ENCODE data around the gene STK32B.

STK32B gene

GRCh38 chr4:5460106-5460801 is 409.0 kb downstream of the STK32B start:
- DNase-seq (ENCODE audit: low read depth in 1 of 2, low spot score in 1 of 2) = peak; percentile 34 to 37
- in situ Hi-C loops (cut with HindIII; ENCODE audit: low pct_unique_long_range_greater_than_20kb, low sequenced_read_pairs) = no loop called here
- no peak for TF ChIP-seq JUND (IDR thresholded peaks at IDR 0.05; ENCODE audit: low read depth)

- DNase-seq (ENCODE audit: low read depth in 1 of 2, low spot score in 1 of 2) = no peak
- TF ChIP-seq JUND (IDR thresholded peaks at IDR 0.05; ENCODE audit: low read depth) = no peak
- in situ Hi-C loops (cut with HindIII; ENCODE audit: low pct_unique_long_range_greater_than_20kb, low sequenced_read_pairs) = no loop called here
Measured at GRCh38 chr4:5461477-5461876, 410.2 kb downstream of the STK32B start.

- TF ChIP-seq JUND (IDR thresholded peaks at IDR 0.05; ENCODE audit: low read depth) = no peak
- in situ Hi-C loops (cut with HindIII; ENCODE audit: low pct_unique_long_range_greater_than_20kb, low sequenced_read_pairs) = no loop called here
- DNase-seq (ENCODE audit: low read depth in 1 of 2, low spot score in 1 of 2) = no peak
Measured at GRCh38 chr4:5462254-5462835, 411.1 kb downstream of the STK32B start.

- no peak for TF ChIP-seq JUND (IDR thresholded peaks at IDR 0.05; ENCODE audit: low read depth)
- in situ Hi-C loops (cut with HindIII; ENCODE audit: low pct_unique_long_range_greater_than_20kb, low sequenced_read_pairs) = no loop called here
- no peak for DNase-seq (ENCODE audit: low read depth in 1 of 2, low spot score in 1 of 2)
Measured at GRCh38 chr4:5462896-5463295, 411.6 kb downstream of the STK32B start.

GRCh38 chr4:5463361-5463760 is 412.1 kb downstream of the STK32B start:
- TF ChIP-seq JUND (IDR thresholded peaks at IDR 0.05; ENCODE audit: low read depth) = no peak
- in situ Hi-C loops (cut with HindIII; ENCODE audit: low pct_unique_long_range_greater_than_20kb, low sequenced_read_pairs) = no loop called here
- no peak for DNase-seq (ENCODE audit: low read depth in 1 of 2, low spot score in 1 of 2)

- DNase-seq (ENCODE audit: low read depth in 1 of 2, low spot score in 1 of 2) = no peak
- in situ Hi-C loops (cut with HindIII; ENCODE audit: low pct_unique_long_range_greater_than_20kb, low sequenced_read_pairs) = no loop called here
Measured at GRCh38 chr4:5463936-5464650, 412.8 kb downstream of the STK32B start.

GRCh38 chr4:5465529-5465928 is 414.2 kb downstream of the STK32B start:
- in situ Hi-C loops (cut with HindIII; ENCODE audit: low pct_unique_long_range_greater_than_20kb, low sequenced_read_pairs) = no loop called here
- DNase-seq (ENCODE audit: low read depth in 1 of 2, low spot score in 1 of 2) = no peak
- TF ChIP-seq JUND (IDR thresholded peaks at IDR 0.05; ENCODE audit: low read depth) = no peak

More at GRCh38 chr4:5463936-5464650, 412.8 kb downstream of the STK32B start:
- TF ChIP-seq JUND (IDR thresholded peaks at IDR 0.05; ENCODE audit: low read depth) = no peak

- DNase-seq (ENCODE audit: low read depth in 1 of 2, low spot score in 1 of 2) = no peak
- no peak for TF ChIP-seq JUND (IDR thresholded peaks at IDR 0.05; ENCODE audit: low read depth)
- in situ Hi-C loops (cut with HindIII; ENCODE audit: low pct_unique_long_range_greater_than_20kb, low sequenced_read_pairs) = no loop called here
Measured at GRCh38 chr4:5465956-5466355, 414.7 kb downstream of the STK32B start.

- TF ChIP-seq JUND (IDR thresholded peaks at IDR 0.05; ENCODE audit: low read depth) = no peak
- in situ Hi-C loops (cut with HindIII; ENCODE audit: low pct_unique_long_range_greater_than_20kb, low sequenced_read_pairs) = no loop called here
- DNase-seq (ENCODE audit: low read depth in 1 of 2, low spot score in 1 of 2) = no peak
Measured at GRCh38 chr4:5467111-5467510, 415.8 kb downstream of the STK32B start.

- in situ Hi-C loops (cut with HindIII; ENCODE audit: low pct_unique_long_range_greater_than_20kb, low sequenced_read_pairs) = no loop called here
- TF ChIP-seq JUND (IDR thresholded peaks at IDR 0.05; ENCODE audit: low read depth) = no peak
- DNase-seq (ENCODE audit: low read depth in 1 of 2, low spot score in 1 of 2) = peak in 1 of 2 experiments; percentile 19
Measured at GRCh38 chr4:5469151-5469775, 418.0 kb downstream of the STK32B start.

- in situ Hi-C loops (cut with HindIII; ENCODE audit: low pct_unique_long_range_greater_than_20kb, low sequenced_read_pairs) = no loop called here
- DNase-seq (ENCODE audit: low read depth in 1 of 2, low spot score in 1 of 2) = no peak
- no peak for TF ChIP-seq JUND (IDR thresholded peaks at IDR 0.05; ENCODE audit: low read depth)
Measured at GRCh38 chr4:5469861-5470260, 418.6 kb downstream of the STK32B start.

GRCh38 chr4:5470318-5471198 is 419.3 kb downstream of the STK32B start:
- no peak for TF ChIP-seq JUND (IDR thresholded peaks at IDR 0.05; ENCODE audit: low read depth)
- in situ Hi-C loops (cut with HindIII; ENCODE audit: low pct_unique_long_range_greater_than_20kb, low sequenced_read_pairs) = no loop called here
- no peak for DNase-seq (ENCODE audit: low read depth in 1 of 2, low spot score in 1 of 2)
